AG04450 (cell line): Measurements from ENCODE around the gene KCNH1. TPM values are rescaled to one million over a fixed set of nuclear protein-coding genes. Genes with fewer than 3 reads are reported as not detected.

Source experiments
- CTCF ChIA-PET: fragments of 300-600, 350-600 bp; formaldehyde crosslinking; extraction: SDS; loops from one replicate; lab custom pipeline; 2022; ENCODE audit warnings: antibody characterized with exemption, inconsistent platforms; lab: Charles Lee
- POLR2A ChIA-PET: fragments of 350-600 bp; formaldehyde crosslinking; extraction: SDS; loops from one replicate; lab custom pipeline; 2021; ENCODE audit warnings: antibody characterized with exemption, inconsistent platforms; lab: Yijun Ruan, JAX
- DNase-seq: peaks from one replicate; pipeline ENCODE4 v3.0.0-alpha.2; 2011; ENCODE audit warnings: low read depth, low spot score
- H3K27ac ChIP-seq: one replicate; pipeline ENCODE4 v1.5.1; 2012; ENCODE audit warnings: low read depth, low read length, control low read depth
- H3K27me3 ChIP-seq: one replicate; pipeline ENCODE4 v1.6.0; 2012; ENCODE audit warnings: low read length; ENCODE audit not compliant: control insufficient read depth, insufficient read depth
- H3K4me3 ChIP-seq: 2 replicates; pipeline ENCODE4 v1.5.1; 2011; ENCODE audit warnings: mild to moderate bottlenecking, low read depth, low read length, control low read depth
- H3K9me3 ChIP-seq: 2 replicates; pipeline ENCODE4 v1.5.1; 2012; ENCODE audit warnings: low read length; ENCODE audit not compliant: control insufficient read depth, insufficient read depth
- CTCF ChIP-seq: IDR thresholded peaks from 2 replicates; pipeline ENCODE4 v1.5.1; 2011; ENCODE audit warnings: low read depth, low read length, control low read depth, inconsistent platforms
- polyA plus RNA-seq: library from polyadenylated mRNA; depleted of rRNA; stranded (reverse); fragments of >200 nt; gene quantifications from 2 replicates; pipeline ENCODE4 v1.2.3, GENCODE V29; 2011

The KCNH1 gene
- polyA plus RNA-seq, 1 experiment = 0.31 TPM

DNA sequence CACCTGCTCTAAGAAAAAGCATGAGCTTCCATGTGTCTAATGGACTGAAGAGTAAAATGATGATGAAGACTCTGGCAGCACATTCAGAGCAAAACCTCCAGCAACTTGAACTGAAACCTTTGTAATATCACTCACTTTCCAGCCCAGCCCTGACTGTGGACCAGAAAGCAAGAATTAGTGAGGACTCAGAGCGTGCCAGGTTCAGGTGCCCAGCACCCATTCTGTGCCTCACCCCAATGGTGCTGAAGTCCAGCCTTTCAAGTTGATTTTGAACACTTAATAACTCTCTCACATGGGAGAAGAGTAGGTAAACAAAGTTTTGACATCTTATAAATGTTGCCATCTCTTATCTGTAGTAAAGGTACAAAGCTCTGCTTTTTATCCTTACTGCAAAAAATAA is 350.0 kb downstream of the KCNH1 start:
- Histone ChIP-seq H3K27me3 (no peaks in the 10 kb centered on the region), H3K27ac (no peak overlapping the region), H3K4me3 (no peak overlapping the region), H3K9me3 (no peaks in the 10 kb centered on the region)
- no peak for DNase-seq
- no peak for TF ChIP-seq CTCF
- POLR2A ChIA-PET = no interaction called here
- CTCF ChIA-PET = no interaction called here

DNA sequence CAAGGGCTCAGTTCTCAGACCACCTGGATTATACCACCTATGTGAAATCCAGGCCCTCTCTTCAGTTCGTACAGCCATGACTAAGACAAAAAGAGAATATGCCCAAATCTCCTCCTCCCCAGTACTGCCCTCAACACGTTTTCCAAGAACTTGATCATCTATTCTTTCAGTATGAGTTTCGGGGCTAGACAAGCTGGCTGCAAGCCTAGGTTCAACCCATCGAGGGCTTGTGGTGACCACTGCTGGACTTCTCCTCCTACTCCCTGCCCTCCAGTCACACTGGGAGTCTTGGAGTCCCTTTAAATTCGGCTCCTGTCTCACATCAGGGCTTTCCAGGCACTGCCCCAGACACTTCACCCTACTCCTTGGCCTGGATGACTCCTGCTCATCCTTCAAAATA is 352.3 kb downstream of the KCNH1 start:
- CTCF ChIA-PET = no interaction called here
- Histone ChIP-seq H3K27ac (no peak overlapping the region), H3K27me3 (no peaks in the 10 kb centered on the region), H3K4me3 (no peak overlapping the region), H3K9me3 (no peaks in the 10 kb centered on the region)
- TF ChIP-seq CTCF = no peak
- POLR2A ChIA-PET = no interaction called here
- DNase-seq = no peak

DNA sequence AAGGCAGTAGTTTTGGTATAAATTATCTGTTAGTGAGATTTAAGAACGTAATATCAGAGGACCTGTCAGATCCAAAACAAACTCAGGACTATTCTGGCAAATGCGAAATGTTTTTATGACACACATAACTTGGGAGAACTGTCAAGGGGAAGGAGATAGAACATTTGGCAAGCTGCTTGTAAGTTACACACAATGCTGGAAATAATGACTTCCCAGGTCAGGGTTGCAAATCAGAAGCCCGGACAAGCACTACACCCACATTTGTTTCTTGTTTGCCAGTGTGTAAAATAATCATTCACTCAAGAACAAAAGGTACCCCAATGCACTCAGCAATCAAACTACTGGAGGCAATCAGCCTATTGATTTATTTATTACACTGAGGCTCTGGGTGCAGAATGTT is 354.7 kb downstream of the KCNH1 start:
- H3K27me3 ChIP-seq = no peaks in the 10 kb centered on the region
- no peaks in the 10 kb centered on the region for H3K9me3 ChIP-seq
- DNase-seq = no peak
- POLR2A ChIA-PET = no interaction called here
- CTCF ChIA-PET = no interaction called here
- no peak for TF ChIP-seq CTCF
- H3K27ac ChIP-seq = no peak overlapping the region
- no peak overlapping the region for H3K4me3 ChIP-seq

DNA sequence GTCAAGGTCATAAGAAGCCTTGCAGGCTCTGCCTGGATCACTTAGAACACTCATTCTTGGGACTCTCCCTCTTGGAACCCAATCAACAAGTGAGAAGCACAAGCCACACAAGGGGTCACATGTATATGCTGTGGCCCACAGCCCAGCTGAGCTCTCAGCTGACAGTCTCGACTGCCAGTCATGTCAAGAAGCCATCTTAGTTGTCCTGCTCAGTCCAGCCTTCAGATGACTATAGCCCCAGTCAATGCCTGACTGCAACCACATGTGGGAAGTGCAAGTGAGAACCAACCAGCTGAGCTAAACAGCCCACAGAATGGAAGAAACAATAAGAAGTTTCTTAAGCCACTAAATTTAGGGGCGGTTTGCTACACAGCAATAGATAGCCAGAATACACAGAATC is 356.0 kb downstream of the KCNH1 start:
- Histone ChIP-seq H3K27ac (no peak overlapping the region), H3K9me3 (no peaks in the 10 kb centered on the region), H3K4me3 (no peak overlapping the region), H3K27me3 (no peaks in the 10 kb centered on the region)
- no peak for DNase-seq
- TF ChIP-seq CTCF = no peak
- CTCF ChIA-PET = interaction anchor here (0.6 kb wide), 1 partner anchor 1452 kb away, joined by 3 read pairs; no protein-coding TSS in a partner anchor
- POLR2A ChIA-PET = no interaction called here

DNA sequence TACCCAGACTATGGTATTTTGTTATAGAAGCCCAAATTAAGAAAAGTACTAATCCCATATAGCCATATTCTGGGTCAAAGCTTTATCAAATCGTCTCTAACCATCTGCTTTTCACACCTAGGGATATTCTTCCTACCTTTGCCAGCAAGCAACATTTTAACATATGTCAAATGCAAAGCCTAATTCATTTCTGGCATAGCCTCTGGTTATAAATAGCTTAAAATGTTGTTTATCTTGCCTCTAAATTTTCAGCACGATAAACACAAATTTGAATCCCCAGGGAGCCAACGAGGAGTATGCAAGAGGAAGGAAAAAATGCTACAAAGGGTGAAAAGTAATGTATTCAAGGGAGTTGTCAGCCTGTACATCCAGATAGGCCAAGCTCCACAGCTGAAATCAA is 357.2 kb downstream of the KCNH1 start:
- Histone ChIP-seq H3K27me3 (no peaks in the 10 kb centered on the region), H3K27ac (no peak overlapping the region), H3K4me3 (no peak overlapping the region), H3K9me3 (no peaks in the 10 kb centered on the region)
- ChIA-PET POLR2A (no interaction called here), CTCF (no interaction called here)
- no peak for DNase-seq
- TF ChIP-seq CTCF = no peak
